NOMO-1 treated with dmso at 0.1 percent for 144 hours (cell line): ENCODE results near the gene RIOK2.

ENCODE experiments used
- DNase-seq: peaks from one replicate; lab custom pipeline; 2025; ENCODE audit not compliant: unreplicated experiment; lab: John Stamatoyannopoulos, UW

The RIOK2 gene

DNA sequence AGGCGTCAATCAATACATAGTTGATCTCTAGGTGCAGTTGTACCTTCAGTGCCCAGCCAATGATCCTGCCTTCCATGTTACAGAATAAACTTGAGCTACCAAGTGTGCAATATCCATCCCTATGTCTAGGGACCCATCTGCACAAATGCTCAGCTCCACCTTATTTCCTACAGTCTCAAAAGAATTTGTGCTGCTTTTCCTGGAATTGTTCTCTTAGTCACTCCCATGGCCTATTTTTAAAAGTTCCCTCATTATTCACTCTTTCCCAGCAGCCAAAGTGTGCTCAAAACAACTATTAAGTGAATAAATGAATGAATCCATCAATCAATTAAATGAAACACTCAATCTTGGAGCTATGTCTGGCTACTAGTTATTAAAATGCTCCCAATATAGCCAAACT is 55.3 kb downstream of the RIOK2 start:
- DNase-seq = no peak

DNA sequence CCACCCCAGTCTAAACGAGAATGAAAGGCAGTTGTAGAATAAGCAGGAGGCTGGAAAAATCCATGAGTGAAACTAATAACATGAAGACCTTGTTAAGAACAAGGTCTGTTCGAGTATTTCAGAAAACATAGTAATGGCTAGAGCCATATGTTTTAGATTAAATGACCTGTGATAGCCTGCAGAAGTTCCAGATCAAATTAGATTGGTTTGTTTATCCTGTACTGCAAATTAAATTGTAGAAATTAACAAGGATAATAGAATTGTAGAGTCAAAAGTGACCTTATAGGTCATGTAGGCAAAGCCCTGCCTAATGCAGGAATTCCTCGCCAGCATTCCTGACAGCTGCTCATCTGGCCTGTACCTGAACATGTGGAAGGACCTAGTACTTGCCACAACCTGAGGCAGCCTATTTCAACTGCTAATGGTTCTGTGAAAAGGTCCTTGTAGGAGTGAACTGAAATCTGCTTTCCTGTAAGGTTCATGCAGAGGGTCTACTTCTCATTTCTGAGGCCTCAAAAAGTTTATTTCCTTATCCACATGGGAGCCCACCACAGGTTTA is 57.8 kb downstream of the RIOK2 start:
- DNase-seq = no peak

DNA sequence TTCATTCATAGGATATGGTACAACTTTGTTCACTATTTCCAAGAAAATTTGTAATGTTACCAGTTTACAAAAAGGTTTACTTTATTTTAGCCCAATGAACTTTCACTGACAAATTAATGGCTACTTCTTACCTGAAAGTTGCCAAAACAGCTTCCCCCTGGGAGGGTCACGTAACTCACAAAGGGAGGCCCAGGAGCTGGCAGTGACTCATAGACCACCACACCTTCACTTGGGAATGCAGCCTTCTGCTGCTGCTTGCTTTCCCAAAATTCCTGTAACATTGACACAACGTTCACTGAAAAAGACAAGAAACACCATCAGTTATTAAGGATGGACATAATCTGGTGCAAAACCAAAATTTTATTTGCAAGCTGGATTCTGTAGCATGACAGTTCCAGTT is 58.7 kb downstream of the RIOK2 start:
- no peak for DNase-seq

DNA sequence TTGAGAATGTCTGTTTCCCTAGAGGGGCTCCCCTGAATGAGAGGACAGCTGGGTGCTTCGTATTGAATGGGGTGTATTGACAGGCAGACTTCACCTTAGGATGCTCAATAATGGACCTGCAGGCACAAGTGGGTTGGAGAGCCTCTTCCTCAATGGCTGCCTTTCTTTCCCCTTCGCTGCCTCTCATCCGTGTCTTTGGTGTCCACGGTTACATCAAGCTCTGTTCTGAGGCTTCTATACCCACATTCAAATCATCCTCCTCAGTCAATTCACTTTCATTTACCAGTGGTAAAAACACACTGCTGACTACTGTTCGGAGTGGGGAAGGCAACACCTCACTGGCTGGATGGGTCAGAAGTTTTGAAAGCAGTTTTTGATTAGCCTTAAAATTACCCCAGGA is 61.2 kb downstream of the RIOK2 start:
- DNase-seq = no peak

DNA sequence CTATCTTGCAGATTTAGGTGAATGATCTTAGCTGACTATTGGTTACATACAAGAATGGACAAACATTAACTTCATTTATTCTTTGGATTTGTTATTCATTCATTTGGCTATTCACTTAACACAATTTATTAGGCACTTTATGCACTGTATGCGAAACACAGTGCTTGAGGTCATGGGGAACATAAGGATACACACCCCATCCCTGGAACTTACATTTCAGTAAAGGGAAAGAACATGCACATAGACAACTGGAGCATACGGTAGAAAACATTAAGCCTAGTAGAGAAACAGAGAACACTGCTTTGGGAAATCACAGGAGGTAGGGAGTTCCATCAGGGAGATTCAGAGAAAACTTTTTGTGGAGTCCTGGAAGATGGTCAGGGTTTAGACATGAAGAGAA is 62.9 kb downstream of the RIOK2 start:
- DNase-seq = no peak

DNA sequence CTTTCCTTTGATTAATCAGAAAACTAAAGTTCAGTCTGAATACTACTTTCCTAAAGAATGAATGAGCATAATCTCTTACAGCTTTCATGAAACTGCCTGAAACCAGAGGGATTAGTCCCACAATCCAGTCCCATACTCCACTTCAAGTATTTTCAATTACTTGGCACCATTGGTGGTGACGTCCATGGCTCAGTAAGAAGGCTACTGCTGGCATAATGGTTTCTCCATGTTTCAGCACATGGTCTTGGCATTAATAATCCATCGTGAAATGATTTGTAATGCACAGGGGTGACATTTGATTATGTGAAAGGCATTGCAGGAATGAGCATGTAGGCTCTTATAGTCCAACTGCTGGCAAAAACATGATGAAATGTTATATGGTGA is 64.0 kb downstream of the RIOK2 start:
- DNase-seq = no peak

DNA sequence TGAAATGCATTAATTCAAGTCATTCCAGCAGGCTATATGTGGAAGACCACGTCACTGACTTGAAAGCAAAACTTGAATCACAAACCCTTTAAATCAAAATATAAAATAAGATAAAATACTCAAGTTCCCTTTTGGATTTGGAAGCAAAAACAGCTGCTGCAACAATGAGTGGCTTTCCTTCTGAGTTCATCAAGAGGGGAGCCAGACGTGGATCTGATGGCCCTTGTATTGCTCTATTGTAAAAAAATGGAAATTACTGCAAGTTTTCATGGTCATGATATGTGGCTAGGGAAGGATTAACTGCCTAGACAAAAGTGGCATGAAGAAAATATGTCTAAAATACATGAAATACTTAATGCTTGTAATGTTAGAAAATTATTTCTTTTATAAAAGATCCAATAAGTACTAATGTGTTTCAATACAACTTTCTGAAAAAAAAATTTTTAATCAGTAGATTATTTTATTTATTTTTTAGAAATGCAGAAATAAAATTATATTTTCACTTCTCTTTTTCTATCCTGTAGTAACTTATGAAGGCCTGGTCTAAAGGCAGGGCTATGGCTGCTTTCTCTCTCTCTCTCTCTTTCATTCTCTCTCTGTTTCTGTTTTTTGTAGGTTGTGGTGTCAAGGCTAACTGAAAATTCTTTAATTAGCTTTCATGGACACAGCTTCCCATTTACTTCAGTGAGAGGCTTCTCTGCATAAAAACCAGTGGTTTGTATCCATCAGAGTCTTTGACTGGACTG is 64.6 kb downstream of the RIOK2 start:
- peak; percentile 47 for DNase-seq

DNA sequence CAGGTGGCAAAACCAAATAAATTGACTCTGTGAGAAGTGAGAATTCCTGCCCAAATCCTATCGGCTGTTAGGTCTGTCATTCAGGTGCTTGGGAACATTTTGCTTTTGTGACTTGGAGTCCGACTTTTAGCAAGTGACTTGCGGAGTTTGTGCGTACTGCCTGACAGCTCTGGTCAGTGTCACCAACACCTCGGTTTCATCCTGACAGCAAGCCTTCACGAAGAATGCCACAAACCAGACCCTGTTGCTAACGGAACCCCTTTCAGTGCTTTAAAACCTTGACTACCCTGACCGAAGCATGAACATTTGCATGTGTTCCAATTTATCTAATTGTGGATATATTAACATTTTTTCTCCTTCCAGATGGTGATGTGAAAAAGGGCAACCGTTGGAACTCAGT is 67.1 kb downstream of the RIOK2 start:
- no peak for DNase-seq

DNA sequence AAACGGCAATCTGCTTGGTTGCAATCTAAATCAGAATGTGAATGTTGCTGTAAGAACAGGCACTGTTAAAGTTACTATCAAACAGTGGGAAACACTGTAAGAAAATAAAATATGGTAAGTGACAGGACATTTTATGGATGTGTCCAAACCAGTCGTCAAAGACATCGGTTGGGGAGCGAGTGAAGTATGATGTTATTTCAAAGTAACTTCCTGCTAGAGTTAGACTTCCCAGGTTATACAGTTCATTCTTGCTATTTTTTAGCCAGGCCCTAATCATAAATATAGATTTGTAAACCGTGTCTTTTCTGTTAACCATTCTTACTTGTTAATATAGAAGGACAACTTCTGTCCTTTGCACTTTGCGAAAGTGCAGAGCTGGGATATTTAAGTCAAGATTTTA is 70.8 kb downstream of the RIOK2 start:
- no peak for DNase-seq

DNA sequence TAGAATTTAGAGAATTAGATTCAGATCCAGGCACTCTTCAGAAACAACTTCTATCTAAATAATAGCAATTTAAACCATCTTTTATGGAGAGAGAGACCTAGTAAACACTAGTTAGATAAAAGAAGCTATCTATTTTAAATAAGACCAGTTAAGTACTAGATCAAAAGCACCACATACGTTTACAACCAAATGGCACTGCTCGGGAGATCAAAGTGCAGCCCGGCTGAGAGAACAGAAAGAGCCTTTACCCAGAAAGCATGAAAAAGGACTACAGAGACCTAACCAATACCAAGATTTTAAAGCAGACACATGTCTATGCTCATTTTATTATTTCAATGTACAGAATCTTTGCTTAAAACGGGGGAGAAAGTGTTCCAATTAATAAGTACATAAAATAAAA is 71.4 kb downstream of the RIOK2 start:
- DNase-seq = no peak

DNA sequence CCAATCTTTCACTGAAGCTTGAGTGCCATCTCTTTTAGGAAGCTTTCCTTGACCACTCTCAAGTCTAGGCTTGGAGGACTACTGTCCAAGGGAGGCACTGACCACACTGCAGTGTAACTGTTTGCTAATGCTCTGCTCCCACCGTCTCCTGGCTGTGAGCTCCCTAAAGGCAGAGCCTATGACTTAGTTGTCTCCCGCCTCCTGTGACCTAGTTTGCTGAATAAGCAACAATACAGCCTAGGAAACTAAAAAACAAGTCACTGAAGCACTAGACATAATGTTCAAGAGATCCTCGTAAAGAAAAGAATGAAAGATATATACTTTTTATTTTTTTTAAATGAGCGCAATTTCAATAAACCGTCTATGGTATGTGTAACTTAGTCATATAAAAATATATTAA is 72.0 kb downstream of the RIOK2 start:
- no peak for DNase-seq
